Inferior parietal cortex (tissue), 1 donor: ENCODE results near the gene PREB.

Experiments used
- DNase-seq: peaks from one replicate; pipeline ENCODE4 v3.0.0-alpha.2; 2016; ENCODE audit errors: extremely low spot score

PREB gene

DNA sequence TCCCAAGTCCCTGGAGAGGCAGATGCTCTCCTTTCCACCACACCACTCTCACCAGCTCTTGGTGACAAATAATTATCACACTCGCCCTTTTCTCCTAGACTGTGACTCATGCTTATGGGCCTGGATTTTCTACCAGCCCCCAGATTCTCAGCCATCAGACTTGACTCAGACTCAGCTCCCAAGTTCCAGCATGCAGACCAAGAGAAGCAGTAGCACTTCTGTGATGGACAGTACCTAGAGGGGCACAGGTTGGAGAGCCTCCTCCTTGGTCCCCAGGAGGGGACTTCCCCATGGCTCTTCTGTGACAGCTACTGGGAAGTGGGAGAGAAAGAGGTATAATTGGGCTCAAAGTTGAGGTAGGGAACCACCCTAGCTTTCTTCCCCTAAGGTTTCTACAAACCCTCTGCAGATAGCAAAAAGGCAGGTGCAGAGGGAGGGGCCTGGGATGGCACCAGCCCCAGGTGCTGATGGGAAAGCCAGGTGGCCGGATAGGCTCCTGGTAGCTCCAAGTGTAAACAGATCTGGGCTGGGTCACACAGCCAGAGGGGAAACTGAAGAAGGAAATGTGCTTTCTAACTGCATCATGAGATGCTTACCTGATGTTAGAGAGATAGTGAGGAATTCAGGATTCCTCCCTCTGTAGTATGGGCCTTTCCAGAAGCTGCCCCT, 18.5 kb upstream of the PREB start:
- DNase-seq, result no peak

DNA sequence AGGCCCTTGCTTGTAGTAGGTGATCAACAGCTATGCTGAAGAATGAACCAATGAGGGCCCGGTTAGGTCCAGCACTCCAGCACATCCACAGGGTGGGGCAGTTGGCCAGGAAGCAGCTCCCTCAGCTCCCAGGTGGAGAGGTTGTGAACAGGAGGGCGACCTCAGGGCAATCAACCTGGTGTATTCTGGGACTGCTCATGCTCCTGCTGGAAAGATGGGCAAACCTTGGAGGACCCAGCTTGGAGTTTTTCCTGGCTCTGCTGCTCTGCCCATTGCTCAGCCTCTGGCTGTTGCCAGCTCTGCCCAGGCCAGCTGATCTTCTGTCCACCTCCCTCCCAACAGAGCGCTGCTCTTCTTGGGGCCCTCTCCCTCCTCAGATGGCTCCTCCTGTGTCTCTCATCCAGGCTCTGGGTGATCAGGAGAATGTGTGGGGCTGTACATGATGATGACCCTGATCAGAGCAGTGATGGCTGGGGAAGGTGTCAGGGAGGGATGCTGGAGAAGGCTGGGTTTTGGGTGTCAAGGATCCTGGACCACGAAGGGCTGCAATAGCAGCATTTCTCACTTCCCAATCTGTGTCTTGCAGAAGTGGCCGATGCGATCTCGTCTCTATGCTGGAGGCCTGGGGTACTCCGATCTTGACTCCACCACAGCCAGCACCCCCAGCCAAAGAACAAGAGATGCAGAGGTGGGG, 17.8 kb upstream of the PREB start:
- DNase-seq, result no peak

DNA sequence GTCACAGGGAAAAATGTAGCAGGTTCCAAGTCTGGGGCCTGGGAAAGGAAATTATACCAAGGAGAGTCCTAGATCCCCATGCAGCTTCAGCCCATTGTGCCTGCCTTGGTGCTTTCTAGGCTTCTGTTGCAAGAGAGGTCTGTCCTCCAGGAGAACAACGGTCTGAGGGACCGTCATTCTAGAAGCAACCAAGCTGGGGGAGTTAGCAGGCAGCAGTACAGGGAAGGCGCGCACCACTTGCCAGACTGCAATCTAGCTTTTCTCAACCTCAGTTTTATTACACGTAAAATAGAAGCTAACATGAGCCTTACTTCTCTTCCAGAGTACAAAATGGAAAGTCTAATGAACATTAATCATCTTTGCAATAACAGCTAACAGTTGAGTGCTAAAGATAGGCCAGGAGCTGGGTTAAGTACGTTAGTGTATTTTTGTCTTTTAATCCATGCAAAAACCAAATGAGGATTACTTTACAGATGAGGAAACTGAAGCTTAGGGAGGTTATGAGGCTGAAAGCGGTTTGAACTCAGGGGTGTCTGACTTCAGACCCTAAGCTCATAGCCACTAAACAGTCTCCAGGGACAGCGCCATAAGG, 16.3 kb upstream of the PREB start:
- no peak for DNase-seq

DNA sequence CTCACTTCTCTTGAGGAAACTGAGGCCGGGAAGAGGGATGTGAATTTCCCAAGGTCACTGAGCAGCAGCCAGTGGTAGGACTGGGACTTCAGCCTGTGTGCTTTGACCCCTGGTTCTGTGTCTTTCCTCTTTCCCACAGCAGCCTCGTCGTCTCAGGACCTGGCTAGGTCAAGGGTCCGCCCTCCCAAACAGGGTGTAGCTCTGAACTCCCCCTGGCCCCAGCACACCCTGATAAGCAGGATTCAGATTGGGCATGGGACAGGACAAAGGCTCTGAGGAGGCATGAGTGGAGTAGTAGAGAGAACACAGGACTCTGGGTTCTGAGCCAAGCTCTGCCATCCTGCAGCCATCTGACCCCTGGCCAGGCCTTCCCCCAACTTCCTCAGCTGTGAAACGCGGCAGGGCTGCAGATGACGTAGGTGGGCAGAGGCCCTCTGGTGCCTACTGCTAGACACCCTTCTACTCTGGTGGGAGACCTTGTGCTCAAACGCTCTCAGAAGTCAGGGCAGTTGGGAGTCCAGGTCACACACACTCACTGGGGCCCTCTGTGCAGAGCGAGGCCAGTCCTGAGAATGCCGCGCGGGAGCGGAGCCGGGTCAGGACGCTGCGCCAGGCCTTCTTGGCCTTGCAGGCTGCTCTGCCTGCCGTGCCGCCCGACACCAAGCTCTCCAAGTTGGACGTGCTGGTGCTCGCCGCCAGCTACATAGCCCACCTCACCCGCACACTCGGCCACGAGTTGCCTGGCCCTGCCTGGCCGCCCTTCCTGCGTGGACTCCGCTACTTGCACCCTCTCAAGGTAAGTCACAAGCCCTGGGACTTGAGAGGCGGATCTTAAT, 15.4 kb upstream of the PREB start:
- no peak for DNase-seq

DNA sequence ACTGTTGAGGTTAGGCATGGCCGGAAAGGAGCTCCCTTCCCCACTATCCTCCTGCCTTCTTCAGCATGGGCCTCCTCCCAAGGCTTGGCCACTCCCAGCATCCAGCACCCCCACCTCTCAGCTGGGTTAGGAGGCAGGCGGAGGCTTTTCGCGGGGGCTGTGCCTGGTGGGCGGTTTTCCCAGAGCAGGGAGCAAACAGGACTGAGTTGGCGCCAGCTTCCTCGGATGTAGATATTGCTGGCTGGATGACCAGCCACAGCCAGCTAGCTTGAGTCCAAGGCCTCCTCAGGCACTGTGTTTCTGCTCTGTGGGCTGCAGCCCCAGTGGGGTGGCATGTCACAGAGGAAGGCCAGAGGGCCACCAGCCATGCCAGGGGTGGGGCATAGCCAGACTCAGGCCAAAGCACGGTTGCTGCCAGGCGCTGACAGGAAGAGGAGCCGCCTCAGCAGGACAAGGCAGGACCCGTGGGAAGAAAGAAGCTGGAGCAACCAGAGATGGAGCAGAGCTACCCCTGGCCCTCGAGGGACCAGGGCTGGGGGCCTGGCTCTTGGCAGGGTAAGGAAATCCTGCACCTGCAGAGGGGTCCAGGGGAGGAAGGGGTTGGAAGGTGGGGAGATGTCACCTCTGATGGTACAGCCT, 14.5 kb upstream of the PREB start, which contains the start of gene TCF23:
Gene TCF23 (plus strand): TSS at position 204 of the 639 bp plus-strand sequence. CDS start 130 bp downstream, at position 334.
- DNase-seq, result no peak

DNA sequence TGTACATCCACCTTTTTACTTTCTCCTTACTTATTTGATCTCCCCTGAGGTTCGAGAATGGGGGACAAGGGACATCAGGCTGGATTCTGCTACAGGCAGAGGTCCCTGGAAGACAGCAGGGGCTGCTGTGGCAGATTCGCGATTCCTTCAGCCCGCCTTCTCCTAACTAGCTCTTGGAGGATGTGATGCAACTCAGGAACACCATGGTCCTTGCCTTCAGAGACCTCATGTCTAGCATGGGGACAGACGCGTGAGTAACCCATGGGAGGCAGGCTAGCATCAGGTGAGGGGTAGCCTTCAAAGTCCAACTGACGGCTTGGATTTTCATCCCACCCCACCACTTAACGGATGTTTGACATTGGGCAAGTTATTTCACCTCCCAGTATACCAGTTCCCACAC, 13.5 kb upstream of the PREB start:
- DNase-seq, result no peak

DNA sequence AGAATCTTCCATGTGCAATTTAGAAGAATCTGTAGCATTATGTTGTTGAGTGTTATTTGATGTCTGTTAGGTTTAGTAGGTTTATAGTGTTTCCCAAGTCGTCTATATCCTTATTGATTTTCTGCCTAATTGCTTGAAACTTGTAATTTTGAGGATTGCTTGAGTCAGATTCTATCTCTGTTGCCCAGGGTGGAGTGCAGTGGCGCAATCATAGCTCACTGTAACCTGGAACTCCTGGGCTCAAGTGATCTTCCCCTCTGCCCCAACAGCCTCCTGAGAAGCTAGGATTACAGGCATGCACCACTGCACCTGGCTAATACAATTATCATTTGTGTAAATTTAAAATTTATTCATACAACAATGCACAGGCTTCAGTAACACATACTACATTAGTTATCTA, 11.2 kb upstream of the PREB start:
- DNase-seq, result no peak

DNA sequence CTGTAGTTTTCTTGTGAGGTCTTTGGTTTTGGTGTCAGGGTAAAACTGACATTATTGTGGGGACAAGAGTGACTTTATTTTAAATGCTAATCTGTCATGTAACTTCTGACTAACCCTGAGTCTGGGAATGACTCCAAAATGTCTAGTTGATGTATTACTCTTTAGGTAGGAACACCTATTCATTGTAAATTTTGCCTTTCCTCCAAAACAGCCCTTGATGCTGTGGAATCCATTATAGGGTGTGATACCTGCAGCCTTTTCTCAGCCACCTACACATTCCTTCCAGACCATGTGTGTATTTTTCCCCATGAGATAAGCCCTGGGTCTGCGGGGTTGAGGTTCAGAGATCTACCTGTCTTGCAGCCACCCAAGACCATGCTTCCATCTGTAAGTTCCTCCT, 8.8 kb upstream of the PREB start:
- no peak for DNase-seq

DNA sequence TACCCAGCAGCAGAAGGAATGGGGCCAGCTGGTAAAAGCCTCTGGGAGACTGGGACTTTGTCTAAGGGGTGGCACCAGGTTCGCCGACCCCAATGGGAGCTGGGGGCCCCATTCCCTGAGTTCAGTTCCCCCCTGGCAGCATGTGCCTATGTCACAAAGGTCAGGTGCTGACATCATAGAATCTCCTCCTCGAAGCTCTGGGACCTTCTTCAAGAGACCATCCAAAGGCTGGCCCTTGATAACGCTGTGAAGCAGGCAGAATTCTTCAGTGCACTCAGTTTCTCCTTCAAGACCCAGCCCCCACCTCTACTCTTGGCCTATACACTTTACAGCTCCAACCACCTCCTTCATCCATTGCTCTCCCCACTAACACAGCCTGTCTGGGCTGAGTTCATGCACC, 4.9 kb upstream of the PREB start, which contains the start of gene PRR30:
Gene PRR30 (minus strand): TSS at position 101 of the 400 bp plus-strand sequence. CDS start 1,081 bp downstream, outside the sequence.
- no peak for DNase-seq

DNA sequence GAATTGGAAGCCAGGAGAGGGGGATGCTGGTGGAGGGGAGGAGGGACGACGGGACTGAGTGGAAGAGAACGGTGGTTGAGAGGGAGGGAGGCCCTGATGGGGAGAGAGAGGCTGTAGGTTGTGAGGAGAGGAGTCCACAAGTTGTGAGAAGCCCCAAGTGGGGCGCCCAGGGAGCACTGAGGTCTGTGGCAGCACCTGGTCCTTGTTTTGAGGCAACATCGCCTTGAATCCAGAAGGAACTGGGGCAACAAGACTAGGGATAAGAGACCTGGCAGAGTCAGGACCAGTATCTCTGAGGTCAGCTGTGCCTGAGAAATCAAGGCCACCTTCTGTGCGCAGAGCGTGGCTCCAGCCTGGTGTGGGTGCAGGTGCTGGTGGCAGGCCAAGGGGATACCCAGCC, 3.7 kb upstream of the PREB start:
- DNase-seq, result no peak

DNA sequence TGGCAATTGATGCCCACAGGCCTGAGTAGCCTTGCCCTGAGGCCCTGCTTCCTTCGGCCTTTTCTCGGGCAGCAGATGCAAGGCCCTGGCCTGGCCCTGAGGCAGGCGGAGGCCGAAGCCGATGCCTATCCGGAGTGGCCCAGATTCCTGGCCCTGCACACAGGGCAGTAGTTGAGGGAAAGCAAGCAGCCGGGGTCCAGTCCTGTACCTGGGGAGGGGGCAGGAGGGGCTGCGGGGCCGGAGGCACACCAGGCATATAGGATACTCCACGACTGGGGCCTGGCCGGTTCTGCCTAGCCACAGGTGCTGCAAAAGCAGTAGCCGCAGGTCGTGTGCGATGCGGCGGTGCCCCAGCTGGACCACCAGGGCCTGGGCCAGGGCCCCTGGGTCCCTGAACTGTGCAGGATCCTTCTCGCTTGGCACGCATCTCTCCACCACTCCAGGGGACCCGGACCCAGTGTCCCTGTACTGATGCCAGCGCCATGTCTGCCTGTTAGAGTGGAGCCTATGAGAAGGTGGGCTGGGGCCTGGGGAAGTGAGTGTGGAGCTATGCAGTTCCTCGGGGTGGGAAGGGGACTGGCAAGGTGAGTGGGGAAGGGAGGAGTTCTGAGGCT, 3.0 kb upstream of the PREB start:
- no peak for DNase-seq

DNA sequence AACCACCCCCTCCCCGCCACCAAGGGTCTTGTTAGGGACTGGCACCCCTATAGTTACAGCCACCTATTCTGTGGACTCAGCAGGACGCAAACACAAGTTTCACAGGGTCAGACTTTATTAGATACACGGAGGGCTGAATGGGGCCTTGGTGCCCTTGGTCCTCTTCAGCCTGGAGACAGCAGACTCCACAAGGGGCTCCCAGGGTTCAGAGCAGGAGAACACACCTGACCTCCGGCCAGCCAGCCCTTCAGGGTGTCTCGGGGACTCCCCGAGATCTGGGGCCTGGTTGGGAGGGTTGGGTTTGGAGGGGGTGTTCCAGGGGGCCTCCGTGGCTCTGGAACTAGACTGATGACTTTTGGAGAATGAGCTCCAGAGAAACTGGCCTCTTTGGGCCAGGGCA, 2.3 kb upstream of the PREB start:
- no peak for DNase-seq

DNA sequence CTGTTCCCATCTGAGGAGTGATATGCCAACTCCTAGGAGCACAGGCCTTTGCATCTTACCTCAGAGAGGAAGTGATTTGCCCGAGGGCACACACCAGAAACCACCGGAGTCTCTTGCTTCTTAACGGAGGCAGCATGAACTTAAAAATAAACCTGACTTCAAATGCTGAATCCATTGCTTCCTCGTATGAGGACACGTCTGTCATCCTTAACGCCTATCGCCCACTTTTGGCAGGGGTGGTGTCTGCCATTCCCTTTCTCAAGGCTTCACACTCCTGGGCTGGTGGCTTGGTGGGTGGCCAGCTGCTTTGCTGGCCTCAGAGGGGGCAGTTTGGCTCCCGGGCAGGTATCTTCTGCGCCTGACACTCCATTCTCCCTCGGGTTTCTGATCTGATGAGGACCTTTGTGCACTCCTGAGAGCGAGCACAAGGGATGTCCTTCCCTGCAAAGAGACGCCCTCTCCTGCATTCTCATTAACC, 1.1 kb upstream of the PREB start:
- DNase-seq, result no peak

DNA sequence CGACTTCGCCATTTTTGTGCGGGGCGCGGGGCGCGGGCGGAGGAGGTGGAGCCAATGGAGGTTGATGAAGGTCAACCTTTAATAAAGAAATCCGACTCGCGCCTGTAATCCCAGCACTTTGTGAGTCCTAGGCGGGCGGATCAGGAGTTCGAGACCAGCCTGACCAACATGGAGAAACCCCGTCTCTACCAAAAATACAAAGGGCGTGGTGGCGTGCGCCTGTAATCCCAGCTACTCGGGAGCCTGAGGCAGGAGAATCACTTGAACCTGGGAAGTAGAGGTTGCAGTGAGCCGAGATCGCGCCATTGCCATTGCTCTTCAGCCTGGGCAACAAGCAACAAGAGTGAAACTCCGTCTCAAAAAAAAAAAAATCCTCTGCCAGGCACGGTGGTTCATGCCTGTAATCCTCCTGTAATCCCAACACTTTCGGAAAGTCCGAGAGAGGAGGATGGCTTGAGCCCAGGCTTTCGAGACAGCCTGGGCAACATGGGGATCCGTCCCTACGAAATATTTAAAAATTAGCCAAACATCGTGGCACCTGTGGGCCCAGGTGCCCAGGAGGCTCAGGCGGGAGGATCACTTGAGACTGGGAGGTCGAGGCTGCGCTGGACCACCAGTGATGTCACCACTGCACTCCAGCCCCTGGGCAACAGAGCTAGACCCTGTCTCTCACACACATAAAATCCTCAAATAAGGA, 493 bp upstream of the PREB start:
- no peak for DNase-seq

DNA sequence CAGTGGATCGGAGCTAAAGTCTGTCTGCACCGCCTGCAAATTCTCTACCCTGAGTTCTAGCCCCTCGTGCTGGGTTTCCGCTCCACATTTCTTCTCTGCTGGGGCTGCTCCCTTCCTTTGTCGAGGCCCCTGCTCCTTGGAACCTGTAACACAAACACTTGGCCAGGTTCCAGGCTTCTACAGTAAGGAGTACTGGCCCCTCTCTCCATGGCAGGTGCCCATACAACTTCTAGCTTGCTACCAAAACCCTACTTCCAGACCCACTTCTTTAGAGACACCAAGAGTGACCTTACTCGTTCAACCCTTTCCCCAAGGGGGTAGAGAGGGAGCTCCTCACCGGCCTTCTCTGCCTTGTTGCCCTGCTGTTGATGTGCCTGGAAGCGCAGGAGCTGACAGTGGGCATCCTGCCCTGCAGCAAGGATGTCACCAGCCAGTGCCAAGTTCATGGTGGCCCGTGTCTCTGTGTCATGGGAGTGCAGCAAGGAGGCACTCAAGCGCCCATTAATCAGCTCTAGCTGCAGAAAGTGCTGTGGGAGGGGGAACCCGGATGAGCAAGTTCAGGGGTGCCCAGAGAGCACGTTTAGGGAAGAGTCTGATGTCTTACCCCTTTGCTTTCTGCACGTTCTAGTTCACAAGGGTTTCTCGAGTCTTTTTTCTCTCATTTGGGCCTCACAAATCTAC, 1.1 kb downstream of the PREB start:
- no peak for DNase-seq

DNA sequence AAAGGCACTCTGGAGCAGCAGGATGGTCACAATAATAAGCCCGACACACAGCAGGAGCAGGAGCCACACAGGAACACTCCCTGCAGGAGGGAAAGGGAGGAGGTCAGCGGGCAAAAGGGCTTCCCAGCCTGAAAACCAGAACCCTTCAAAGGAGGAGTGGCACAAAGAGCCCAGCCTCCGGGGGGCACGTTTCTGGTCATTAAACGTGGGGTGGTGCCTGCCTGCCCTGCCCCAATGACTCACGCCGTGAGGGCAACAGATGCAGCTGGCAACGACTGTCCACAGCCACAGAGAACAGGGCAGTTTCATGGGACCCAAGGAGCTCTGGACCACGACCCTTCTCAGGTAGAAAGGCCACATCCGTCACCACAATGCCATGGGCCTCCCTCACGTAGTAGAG, 3.0 kb downstream of the PREB start:
- DNase-seq, result no peak

DNA sequence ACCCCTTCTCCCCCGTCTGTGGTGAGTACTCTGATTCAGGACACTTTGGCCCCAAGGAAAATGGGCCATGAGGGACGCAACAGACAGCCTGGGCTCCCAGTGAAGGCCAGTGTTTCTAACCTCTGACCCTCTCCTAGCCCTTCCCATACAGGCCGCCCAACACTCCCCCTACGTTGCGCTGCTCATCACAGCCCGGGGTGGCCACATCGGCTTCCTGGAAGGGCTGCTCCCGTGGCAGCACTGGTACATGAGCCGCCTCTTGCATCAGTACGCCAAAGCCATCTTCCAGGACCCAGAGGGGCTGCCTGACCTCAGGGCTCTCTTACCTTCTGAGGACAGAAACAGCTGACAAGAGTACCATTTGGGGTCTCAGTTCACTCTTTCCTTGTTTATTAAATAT, 4.0 kb downstream of the PREB start:
- DNase-seq, result no peak

DNA sequence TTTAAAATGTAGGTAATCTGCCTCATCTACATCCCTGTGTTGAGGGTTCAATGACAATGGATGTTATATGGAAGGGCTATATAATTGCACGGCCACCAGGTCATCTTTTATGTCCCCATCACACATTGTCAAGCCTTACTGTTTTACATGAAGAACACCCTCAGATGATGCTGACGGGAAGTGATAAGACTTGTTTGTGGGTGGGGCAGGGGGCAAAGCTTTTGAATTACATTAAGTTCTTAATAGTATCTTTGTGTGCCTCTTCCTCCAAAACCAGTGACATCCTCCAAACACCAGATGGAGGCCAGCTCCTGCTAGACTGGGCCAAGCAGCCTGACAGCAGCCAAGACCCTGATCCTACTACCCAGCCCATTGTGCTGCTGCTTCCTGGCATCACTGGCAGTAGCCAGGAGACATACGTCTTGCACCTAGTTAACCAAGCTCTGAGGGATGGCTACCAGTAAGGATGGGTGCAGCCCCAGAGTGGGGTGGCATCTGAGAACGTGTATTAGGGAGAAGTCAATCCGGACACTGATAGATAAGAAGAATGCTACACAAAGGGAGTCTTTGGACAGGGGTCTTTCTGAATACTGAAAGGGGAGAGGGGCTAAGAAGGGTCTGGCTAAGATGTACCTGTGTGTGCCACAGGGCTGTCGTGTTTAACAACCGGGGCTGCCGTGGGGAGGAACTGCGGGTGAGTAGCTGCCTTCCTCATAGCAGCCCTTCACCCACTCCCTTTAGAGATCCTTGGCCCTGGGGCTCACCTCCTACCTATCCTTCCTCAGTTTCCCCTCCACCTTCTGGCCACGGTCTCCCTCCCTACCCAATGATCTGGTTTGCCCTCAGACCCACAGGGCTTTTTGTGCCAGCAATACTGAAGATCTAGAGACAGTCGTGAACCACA, 5.5 kb downstream of the PREB start:
- DNase-seq, result no peak
